GM18519 (cell line): Measurements from ENCODE around the gene NINL.
"Not testable (repeated sequence)": the region's sequence is repeated elsewhere in the genome, so short reads cannot be mapped to it uniquely, and the experiment has no call there.

Source experiments
- ATAC-seq: cut with Tn5 transposase; IDR thresholded peaks from one replicate; pipeline ENCODE4 v1.9.1; 2021; ENCODE audit warnings: mild to moderate bottlenecking, moderate library complexity; ENCODE audit not compliant: unreplicated experiment, low FRiP score

Gene NINL

GRCh38 chr20:25507385-25508082, 77.8 kb downstream of the NINL start:
- ATAC-seq, result no peak

DNA sequence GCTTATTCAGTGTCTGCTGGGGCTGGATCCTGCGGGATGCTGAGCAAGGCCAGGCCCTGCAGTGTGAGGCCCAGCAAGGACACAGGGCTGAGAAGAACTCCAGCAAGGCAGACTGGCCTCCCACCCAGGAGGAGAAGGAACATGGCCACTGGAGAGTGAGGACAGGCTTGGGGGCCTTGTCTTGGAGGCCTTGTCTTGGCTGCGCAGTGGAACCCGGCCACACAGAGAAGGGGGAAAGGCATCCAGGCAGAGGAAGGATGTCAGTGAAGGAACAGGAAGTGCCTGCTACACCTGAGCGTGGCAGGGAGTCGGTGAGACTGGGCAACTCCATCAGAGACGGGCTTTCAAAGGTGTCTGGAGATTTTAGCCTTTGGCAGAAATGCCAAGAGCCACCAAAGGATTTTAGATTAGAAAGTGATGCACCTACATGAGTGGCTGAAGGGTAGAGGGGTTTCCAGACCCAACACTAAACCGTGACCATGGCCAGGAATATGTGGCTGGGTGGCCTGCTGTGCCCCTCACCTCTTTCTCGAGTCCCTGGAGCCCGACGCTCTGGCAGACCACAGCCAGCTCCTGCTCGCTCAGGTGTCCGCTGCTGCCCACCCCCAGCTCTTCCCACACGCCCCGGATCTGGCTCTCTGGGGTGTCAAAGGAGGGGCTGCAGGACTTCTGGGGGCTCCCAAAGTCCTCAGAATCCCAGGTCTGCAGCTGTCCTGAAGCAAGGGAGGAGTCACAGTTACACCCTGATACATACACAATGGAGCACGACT, 80.8 kb downstream of the NINL start:
- ATAC-seq, result no peak

DNA sequence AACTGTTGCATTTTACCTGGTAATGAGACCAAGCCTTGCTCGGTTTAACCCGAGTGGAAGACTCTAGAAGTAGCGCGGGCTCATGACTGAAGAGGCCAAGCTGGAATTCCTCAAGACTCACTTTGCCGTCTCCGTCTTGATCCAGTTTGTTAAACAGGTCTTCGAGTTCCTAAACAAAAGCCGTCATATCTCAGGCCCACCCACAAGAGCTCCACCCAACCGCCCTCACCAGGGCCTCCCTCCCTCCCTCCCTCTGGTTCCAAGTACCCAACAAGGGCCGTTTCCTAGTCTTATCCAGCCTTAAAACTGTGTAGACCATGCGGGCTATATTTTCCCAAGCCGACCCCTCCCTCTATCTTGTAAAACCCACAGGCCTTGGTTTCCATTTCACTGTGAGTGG, 81.4 kb downstream of the NINL start:
- ATAC-seq, result no peak

DNA sequence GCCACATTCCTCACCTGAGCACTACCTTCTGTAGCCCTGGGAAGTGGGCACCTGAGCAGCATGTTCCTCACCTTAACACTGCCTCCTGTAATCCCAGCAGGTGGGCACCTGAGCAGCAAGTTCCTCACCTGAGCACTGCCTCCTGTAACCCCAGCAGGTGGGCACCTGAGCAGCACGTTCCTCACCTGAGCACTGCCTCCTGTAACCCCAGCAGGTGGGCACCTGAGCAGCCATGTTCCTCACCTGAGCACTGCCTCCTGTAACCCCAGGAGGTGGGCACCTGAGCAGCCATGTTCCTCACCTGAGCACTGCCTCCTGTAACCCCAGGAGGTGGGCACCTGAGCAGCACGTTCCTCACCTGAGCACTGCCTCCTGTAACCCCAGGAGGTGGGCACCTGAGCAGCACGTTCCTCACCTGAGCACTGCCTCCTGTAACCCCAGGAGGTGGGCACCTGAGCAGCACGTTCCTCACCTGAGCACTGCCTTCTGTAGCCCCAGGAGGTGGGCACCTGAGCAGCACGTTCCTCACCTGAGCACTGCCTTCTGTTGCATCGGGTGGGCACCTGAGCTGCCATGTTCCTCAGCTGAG, 82.2 kb downstream of the NINL start:
- not testable (repeated sequence) for ATAC-seq

GRCh38 chr20:25500880-25501351, 84.4 kb downstream of the NINL start:
- ATAC-seq, result no peak

DNA sequence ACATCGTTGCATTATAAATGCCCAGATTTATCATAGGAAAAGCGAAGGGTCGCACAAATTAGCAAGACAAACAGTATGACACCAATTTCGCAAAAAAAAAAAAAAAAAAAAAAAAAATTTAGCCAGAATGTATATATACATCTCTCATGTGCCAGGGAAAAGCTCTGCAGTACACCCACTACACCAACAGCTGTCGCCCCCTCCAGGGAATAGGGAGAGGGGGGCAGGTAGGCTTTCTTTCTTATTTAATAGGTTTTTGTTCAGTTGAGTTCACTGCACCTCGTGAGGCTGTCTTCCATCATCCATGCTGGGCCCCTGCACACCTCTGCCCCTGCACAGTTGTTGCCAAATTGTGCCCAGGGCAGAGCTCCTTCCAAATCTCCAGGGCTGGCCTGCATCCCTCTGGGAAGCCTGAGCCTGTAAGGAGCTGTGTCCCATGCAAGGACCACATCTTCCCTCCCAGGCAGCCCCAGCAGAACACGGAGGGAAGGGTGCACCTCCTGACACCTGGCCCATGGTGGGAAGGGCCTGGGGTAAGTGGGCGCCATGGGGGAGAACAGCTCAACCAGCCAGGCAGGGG, 85.4 kb downstream of the NINL start:
- ATAC-seq, result no peak

GRCh38 chr20:25499031-25499430, 86.3 kb downstream of the NINL start:
- ATAC-seq, result no peak

- no peak for ATAC-seq
Measured at GRCh38 chr20:25498280-25498606, 87.1 kb downstream of the NINL start.

DNA sequence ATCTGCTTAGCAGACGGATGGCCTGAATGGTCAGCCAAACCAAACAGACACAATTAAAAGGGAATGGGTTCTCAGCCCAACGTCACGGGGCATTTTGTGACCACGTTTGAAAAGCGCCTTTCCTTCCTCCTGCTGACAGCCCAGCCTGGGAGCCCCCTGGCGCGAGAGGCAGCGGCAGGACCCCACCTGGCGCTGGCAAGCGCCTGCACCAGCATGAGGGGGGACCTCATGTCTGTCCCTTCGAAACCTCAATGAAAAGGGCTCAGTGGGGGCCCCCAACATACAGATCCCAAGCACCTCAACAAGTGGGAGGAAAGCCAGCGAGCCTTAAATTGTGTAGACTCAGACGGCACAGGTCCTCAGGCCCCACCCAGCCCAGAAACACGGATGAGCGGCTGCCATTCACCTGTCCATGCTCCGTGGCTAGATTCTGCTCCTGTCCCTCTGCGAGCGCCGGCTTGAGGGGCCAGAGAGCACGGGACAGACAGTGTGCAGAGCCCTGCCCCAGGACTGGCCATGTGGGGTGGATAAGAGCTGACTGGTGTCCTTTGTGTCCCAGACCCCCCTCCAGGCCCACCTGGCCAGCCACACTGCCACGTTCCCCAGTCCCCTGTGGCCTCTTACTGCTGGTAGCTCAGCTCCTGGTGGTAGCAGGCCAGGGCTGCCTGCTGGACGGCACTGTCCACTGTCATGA, 87.6 kb downstream of the NINL start:
- no peak for ATAC-seq

GRCh38 chr20:25496968-25497401, 88.3 kb downstream of the NINL start:
- ATAC-seq, result no peak

DNA sequence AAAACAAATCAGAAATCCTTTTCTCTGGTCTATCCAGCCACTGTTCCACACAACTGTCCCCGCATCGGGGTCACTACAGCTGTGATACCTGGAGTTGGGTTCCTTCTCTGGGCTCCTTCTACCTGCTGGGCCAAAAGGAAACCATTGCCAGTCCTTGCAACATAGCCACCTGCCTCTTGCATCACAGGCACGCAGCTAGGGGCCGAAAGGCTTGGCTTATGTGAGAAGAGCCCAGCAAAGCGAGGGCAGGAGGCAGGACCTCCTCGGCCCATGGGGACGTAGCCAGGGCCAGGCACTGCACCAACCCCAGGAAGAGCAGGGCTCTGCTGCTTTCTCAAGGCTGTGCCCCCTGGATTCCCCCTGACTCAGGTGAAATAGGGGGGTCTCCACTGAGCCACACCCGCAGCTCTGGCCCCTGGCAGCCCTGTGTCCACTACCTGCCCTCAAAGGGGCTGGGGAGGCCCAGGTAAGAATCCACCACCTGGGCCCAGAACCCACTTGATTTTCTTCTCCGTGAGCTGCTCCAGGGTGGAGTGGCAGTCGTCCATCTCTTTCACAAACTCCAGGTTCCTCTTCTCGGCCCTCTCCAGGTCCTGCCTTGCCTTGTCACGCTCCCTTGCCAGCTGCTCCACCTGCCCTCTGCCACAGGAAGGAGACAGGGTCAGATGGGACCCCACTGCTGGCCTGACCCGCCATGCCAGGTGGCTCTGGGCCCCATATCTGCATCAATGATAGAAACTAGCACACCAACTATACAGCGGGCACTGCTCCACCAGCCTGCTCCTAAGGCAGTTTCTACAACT, 89.0 kb downstream of the NINL start:
- ATAC-seq, result no peak

DNA sequence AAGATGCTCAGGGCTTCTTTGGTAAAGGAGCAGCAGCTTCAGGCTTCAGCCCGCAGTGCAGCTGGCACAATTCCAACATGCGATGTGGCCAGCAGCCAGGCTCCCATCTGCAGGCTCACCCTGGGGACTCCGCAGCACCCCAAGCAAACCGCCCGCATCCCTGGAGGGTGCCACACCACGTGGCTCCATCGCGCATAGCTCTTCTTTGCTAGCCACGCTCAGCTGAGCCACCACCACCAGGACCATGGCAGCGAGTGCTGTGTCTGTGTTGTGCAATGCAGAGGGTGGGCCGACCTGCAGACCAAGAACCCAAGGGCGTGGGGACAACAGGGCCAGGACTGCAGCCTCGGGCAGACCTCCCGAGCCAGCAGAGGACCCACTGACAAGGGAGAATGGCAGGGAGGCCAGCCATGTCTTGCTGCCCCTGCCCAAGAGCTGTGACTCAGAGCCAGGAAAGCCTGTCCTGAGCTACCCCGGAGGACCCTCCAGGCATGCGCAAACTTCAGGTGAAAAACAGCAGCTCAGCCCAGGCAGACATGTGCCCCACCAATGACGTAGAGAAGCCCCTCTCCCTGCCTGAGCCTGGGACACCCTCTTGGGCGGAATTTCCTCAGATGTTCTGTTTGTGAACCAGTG, 90.0 kb downstream of the NINL start:
- ATAC-seq, result no peak

DNA sequence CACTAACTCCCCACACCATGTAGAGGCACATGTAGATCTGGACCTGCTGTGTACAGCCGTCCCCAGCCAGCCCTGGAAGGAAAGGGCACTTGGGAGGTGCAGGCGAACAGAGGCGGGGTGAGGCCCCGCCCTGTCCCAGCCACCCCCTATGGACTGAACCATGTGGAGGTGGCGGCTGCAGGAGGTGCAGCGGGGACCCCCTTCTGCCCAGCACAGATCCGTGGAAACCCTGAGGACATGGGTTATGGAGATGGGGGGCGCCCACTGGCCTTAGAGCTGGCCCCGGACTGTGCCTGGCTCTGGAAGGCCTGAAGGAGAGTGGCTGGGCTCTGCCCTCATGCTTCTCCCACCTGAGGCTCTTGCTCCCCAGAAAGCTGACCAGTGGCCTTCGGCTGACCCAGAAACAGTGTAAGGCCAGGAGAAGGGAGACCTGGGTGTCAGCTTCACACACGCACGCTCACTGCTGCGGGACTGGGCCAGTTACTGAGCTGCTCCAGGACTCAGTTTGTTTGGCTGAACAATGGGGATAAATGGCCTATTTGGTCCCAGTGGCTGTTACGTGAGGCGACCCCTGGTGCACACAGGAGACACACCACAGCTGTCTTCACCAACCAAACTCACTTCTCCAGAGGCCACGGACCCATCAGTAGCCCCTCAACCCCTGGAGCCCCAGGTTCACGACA, 90.7 kb downstream of the NINL start:
- no peak for ATAC-seq

DNA sequence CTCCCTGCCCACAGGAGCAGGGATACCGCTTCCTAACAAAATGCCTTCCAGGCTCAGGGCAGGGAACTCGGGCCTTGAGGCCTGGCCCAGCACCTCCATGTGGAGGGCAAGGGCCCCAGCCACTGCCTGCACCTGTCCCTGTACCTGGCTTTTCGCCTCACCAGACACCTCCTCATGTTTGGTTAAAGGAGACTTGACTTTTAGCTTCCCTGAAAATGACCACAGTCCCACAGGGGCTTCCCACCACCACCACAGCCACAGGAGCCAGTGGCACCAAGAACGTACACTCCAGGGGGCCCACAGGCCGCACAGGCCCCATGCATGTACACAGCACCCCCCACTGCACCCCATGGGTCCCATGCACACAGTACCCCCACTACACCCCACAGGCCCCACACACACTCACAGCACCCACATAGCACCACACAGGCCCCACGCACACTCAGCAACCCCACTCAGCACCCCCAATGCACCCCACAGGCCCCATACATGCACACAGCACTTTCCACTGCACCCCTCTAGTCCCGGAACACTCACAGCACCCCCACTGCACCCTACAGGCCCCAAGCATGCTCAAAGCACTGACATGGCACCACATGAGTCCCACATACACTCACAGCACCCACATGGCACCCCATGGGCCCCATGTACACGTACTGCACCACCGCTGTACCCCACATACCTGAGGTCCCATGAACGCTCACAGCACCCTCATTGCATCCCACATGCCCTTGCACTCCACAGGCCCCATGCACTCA, 91.4 kb downstream of the NINL start:
- ATAC-seq, result no peak

DNA sequence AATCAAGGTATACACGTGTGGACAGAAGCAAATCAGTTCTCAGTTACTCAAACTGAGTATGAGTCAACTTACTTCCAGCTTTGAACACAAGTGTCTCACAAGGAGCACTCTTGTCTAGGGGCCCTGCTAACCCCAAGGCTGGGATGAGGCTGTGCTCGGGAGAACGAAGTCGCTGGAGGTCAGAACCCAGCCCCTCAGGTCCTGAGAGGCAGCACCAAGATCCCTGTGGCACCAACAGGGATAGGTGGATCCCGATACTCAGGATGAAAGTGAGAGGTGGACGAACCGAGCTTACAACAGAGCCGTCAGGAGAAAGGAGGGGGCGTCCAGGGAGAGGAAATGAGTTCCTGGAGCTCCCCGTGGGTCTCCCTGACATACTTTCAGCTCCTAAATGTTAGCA, 92.2 kb downstream of the NINL start:
- ATAC-seq, result no peak

GRCh38 chr20:25491446-25492038, 93.8 kb downstream of the NINL start:
- ATAC-seq, result no peak

DNA sequence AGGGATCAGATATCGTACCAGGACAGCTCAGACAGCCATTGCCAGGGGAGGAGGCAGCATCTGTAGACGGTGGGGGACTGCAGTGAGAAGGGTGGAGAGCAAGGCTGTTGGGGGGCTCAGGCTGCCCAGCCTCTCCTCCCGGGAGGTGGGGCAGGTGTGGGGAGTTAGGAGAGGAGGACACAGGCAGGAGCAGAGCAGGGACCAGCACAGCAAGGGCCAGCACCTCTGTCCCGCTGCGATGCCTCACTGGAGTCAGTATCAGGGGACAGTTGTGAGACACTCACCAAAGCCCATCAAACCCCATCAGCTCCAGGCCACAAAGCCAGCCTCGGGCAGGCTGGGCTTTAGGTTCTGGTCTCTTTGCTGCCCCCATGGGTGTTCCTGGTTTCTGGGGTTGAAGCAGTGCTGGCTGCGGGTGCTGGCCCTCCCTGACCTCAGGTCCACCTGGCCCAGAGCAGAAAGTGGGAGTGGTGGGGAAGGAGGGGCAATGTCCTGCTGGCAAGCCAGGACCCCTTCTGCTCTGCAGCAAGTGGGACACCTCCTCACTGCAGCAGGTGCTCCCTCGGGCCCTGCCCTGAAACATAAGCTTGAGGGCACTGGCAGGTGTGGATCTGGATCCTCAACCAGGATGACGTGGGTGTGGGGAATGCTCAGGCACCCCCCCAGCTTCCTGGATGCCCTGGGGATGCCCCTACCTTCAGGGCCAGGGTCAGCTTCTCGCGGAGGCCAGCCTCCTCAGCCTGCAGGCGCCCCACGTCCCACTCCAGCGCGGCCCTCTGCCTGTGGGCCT, 94.5 kb downstream of the NINL start:
- no peak for ATAC-seq
